Measurements from ENCODE around the gene SLFN11. TPM values are rescaled to one million over a fixed set of nuclear protein-coding genes. Genes with fewer than 3 reads are reported as not detected.

Gene SLFN11
- total RNA-seq, 1 experiment from 2014 or later, result 0.26 TPM

DNA sequence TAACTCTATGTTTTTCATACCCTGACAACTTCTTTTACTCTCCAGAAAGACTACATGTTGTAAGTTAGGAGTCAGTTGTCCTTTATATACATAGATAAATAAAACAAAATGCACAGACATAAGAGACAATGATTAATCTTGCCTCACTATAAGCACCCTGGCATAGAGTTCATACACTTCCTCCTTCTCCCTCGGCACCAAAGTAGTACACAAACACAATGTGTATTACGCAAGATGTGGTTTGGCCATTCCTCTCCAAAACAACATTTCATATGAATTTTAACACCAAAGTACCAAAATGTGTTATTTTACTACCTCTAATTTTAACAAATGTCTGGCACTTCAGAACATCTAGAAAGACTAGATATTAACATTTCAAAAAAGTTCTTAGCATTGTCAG, 17.2 kb upstream of the SLFN11 start (continued):
- TF ChIP-seq, protein P1, sequence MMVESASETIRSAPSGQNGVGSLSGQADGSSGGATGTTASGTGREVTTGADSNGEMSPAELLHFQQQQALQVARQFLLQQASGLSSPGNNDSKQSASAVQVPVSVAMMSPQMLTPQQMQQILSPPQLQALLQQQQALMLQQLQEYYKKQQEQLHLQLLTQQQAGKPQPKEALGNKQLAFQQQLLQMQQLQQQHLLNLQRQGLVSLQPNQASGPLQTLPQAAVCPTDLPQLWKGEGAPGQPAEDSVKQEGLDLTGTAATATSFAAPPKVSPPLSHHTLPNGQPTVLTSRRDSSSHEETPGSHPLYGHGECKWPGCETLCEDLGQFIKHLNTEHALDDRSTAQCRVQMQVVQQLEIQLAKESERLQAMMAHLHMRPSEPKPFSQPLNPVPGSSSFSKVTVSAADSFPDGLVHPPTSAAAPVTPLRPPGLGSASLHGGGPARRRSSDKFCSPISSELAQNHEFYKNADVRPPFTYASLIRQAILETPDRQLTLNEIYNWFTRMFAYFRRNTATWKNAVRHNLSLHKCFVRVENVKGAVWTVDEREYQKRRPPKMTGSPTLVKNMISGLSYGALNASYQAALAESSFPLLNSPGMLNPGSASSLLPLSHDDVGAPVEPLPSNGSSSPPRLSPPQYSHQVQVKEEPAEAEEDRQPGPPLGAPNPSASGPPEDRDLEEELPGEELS (CRISPR knock-in tag; IDR thresholded peaks at IDR 0.05), result no peak
- TF ChIP-seq, protein P2, sequence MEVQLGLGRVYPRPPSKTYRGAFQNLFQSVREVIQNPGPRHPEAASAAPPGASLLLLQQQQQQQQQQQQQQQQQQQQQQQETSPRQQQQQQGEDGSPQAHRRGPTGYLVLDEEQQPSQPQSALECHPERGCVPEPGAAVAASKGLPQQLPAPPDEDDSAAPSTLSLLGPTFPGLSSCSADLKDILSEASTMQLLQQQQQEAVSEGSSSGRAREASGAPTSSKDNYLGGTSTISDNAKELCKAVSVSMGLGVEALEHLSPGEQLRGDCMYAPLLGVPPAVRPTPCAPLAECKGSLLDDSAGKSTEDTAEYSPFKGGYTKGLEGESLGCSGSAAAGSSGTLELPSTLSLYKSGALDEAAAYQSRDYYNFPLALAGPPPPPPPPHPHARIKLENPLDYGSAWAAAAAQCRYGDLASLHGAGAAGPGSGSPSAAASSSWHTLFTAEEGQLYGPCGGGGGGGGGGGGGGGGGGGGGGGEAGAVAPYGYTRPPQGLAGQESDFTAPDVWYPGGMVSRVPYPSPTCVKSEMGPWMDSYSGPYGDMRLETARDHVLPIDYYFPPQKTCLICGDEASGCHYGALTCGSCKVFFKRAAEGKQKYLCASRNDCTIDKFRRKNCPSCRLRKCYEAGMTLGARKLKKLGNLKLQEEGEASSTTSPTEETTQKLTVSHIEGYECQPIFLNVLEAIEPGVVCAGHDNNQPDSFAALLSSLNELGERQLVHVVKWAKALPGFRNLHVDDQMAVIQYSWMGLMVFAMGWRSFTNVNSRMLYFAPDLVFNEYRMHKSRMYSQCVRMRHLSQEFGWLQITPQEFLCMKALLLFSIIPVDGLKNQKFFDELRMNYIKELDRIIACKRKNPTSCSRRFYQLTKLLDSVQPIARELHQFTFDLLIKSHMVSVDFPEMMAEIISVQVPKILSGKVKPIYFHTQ (CRISPR knock-in tag; IDR thresholded peaks at IDR 0.05), result no peak
- TF ChIP-seq SMAD4 (CRISPR knock-in tag; IDR thresholded peaks at IDR 0.05) (no peak), ZNF671 (CRISPR knock-in tag; IDR thresholded peaks at IDR 0.05) (no peak), ZBTB21 (CRISPR knock-in tag; IDR thresholded peaks at IDR 0.05; ENCODE audit: borderline replicate concordance) (no peak)
- TF ChIP-seq, protein P3, sequence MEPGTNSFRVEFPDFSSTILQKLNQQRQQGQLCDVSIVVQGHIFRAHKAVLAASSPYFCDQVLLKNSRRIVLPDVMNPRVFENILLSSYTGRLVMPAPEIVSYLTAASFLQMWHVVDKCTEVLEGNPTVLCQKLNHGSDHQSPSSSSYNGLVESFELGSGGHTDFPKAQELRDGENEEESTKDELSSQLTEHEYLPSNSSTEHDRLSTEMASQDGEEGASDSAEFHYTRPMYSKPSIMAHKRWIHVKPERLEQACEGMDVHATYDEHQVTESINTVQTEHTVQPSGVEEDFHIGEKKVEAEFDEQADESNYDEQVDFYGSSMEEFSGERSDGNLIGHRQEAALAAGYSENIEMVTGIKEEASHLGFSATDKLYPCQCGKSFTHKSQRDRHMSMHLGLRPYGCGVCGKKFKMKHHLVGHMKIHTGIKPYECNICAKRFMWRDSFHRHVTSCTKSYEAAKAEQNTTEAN (CRISPR knock-in tag; IDR thresholded peaks at IDR 0.05), result no peak

DNA sequence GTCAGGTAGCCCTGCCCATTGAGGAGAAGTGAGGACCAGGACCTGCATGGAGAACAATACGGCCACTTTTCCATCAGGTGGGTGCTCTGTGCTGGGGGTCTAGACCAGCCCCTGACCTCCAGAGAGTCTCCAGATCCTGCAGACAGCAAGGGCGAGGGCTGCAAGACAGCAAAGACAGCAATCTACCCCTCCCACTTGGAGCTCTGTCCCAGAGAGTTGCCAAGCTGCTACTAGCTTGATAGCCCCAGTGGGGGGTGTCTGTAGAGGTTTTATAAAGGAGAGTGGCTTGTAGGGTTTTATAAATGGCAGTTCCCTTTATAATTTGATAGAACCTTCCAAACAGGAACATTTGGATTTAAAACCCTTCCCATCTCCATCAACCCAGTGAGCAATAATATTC, 16.7 kb upstream of the SLFN11 start:
- ChIA-PET POLR2A (no interaction called here), CTCF (interaction anchor here (0.6 kb wide), 2 partner anchors 70 to 868 kb away, joined by 3 to 6 read pairs; no protein-coding TSS in a partner anchor)
- H3K27ac Mint-ChIP-seq, result no peak overlapping the region
- TF ChIP-seq, protein P4, sequence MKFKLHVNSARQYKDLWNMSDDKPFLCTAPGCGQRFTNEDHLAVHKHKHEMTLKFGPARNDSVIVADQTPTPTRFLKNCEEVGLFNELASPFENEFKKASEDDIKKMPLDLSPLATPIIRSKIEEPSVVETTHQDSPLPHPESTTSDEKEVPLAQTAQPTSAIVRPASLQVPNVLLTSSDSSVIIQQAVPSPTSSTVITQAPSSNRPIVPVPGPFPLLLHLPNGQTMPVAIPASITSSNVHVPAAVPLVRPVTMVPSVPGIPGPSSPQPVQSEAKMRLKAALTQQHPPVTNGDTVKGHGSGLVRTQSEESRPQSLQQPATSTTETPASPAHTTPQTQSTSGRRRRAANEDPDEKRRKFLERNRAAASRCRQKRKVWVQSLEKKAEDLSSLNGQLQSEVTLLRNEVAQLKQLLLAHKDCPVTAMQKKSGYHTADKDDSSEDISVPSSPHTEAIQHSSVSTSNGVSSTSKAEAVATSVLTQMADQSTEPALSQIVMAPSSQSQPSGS (CRISPR knock-in tag; IDR thresholded peaks at IDR 0.05; ENCODE audit: borderline replicate concordance, low read depth), result no peak
- TF ChIP-seq, protein P5, sequence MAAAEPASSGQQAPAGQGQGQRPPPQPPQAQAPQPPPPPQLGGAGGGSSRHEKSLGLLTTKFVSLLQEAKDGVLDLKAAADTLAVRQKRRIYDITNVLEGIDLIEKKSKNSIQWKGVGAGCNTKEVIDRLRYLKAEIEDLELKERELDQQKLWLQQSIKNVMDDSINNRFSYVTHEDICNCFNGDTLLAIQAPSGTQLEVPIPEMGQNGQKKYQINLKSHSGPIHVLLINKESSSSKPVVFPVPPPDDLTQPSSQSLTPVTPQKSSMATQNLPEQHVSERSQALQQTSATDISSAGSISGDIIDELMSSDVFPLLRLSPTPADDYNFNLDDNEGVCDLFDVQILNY (CRISPR knock-in tag; IDR thresholded peaks at IDR 0.05), result no peak
- TF ChIP-seq, protein P6, sequence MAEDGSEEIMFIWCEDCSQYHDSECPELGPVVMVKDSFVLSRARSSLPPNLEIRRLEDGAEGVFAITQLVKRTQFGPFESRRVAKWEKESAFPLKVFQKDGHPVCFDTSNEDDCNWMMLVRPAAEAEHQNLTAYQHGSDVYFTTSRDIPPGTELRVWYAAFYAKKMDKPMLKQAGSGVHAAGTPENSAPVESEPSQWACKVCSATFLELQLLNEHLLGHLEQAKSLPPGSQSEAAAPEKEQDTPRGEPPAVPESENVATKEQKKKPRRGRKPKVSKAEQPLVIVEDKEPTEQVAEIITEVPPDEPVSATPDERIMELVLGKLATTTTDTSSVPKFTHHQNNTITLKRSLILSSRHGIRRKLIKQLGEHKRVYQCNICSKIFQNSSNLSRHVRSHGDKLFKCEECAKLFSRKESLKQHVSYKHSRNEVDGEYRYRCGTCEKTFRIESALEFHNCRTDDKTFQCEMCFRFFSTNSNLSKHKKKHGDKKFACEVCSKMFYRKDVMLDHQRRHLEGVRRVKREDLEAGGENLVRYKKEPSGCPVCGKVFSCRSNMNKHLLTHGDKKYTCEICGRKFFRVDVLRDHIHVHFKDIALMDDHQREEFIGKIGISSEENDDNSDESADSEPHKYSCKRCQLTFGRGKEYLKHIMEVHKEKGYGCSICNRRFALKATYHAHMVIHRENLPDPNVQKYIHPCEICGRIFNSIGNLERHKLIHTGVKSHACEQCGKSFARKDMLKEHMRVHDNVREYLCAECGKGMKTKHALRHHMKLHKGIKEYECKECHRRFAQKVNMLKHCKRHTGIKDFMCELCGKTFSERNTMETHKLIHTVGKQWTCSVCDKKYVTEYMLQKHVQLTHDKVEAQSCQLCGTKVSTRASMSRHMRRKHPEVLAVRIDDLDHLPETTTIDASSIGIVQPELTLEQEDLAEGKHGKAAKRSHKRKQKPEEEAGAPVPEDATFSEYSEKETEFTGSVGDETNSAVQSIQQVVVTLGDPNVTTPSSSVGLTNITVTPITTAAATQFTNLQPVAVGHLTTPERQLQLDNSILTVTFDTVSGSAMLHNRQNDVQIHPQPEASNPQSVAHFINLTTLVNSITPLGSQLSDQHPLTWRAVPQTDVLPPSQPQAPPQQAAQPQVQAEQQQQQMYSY (CRISPR knock-in tag; IDR thresholded peaks at IDR 0.05), result no peak
- no peak for TF ChIP-seq ZNF416 (CRISPR knock-in tag; IDR thresholded peaks at IDR 0.05)
- TF ChIP-seq NFE2L1 (CRISPR knock-in tag; IDR thresholded peaks at IDR 0.05), result no peak
- TF ChIP-seq GTF2I (CRISPR knock-in tag; conservative IDR thresholded peaks at IDR 0.05), result no peak
- TF ChIP-seq, protein P7, sequence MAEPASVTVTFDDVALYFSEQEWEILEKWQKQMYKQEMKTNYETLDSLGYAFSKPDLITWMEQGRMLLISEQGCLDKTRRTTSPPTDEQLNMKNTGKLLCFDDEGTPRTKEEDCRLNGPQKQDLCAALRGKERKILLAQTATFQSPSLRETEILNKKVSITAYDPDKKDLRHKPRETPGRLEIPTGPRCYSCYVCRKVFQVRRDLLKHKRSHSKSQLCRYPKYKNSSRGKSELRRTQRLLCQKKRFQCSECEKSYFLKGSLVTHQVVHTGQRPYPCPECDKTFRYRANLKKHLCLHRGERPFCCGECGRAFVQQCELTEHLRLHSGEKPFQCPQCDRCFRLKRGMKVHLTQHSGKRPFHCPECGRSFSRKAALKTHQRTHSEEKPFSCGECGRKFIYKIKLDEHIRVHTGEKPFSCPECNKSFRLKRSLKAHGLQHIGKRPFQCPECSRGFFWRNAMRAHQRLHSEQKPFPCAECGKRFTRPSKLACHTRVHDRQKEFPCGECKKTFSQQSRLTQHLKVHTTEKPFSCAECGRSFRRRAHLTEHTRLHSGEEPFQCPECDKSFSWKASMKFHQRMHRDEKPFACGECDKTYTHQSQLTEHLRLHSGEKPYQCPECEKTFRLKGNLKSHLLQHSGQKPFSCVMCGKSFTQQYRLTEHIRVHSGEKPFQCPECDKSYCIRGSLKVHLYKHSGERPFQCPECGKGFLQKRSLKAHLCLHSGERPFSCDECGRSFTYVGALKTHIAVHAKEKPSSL (CRISPR knock-in tag; conservative IDR thresholded peaks at IDR 0.05), result no peak
- TF ChIP-seq, protein P3 (CRISPR knock-in tag; IDR thresholded peaks at IDR 0.05), result no peak
- no peak for TF ChIP-seq NR1H2 (CRISPR knock-in tag; IDR thresholded peaks at IDR 0.05)
- TF ChIP-seq RORB (CRISPR knock-in tag; IDR thresholded peaks at IDR 0.05), result no peak
- TF ChIP-seq RELA (CRISPR knock-in tag; IDR thresholded peaks at IDR 0.05; ENCODE audit: borderline replicate concordance), result no peak
- no peak for TF ChIP-seq TEAD4 (CRISPR knock-in tag; IDR thresholded peaks at IDR 0.05)
- no peak for TF ChIP-seq ESRRA (CRISPR knock-in tag; IDR thresholded peaks at IDR 0.05; ENCODE audit: borderline replicate concordance)
- TF ChIP-seq ZNF232 (CRISPR knock-in tag; IDR thresholded peaks at IDR 0.05), result no peak
- H3K36me3 Mint-ChIP-seq, result peaks cover 7% of the 10 kb centered on the region
- DNase-seq (ENCODE audit: low spot score) (no peak), ATAC-seq (peak; percentile 72)
- no peak overlapping the region for H3K4me3 Mint-ChIP-seq
- H3K27me3 Mint-ChIP-seq (ENCODE audit: low read depth), result peaks cover 31% of the 10 kb centered on the region
- peaks cover 14% of the 10 kb centered on the region for H3K9me3 Mint-ChIP-seq
- H3K4me1 Mint-ChIP-seq, result peaks cover 17% of the 10 kb centered on the region
